HUDEP-2 (cell line): ENCODE measurements around the gene SLC9B2.
"Not testable (repeated sequence)": the region's sequence is repeated elsewhere in the genome, so short reads cannot be mapped to it uniquely, and the experiment has no call there.

Source experiments
- DNase-seq, 76 experiments: peaks; one replicate each; lab custom pipeline; 2025; ENCODE audit not compliant: unreplicated experiment in 76 of 76; lab: John Stamatoyannopoulos, UW

Gene SLC9B2

GRCh38 chr4:103024996-103025395 is 51.6 kb downstream of the SLC9B2 start:
- no peak for DNase-seq

- DNase-seq = no peak
Measured at GRCh38 chr4:103021120-103021519, 55.4 kb downstream of the SLC9B2 start.

- peak; percentile 24 to 96 (median 92) for DNase-seq
Measured at GRCh38 chr4:103019308-103020124, 57.0 kb downstream of the SLC9B2 start, which contains the start of gene SLC9B1. Gene SLC9B1 (minus strand): TSS chr4:103019705. CDS start chr4:102991711, 27,994 bp downstream.

- DNase-seq = peak in 3 of 76 experiments; percentile 4 to 23 (median 13)
Measured at GRCh38 chr4:103018391-103019307, 57.9 kb downstream of the SLC9B2 start.

GRCh38 chr4:103012551-103012950 is 64.0 kb downstream of the SLC9B2 start:
- DNase-seq = peak in 15 of 76 experiments; percentile 2 to 71 (median 24)

- peak in 32 of 76 experiments; percentile 1 to 87 (median 63) for DNase-seq
Measured at GRCh38 chr4:103012060-103012459, 64.5 kb downstream of the SLC9B2 start.

- peak; percentile 9 to 98 (median 85) for DNase-seq
Measured at GRCh38 chr4:103011378-103012025, 65.1 kb downstream of the SLC9B2 start.

- peak in 1 of 76 experiments; percentile 13 for DNase-seq
Measured at GRCh38 chr4:103010804-103011203, 65.8 kb downstream of the SLC9B2 start.

- DNase-seq = peak in 37 of 76 experiments; percentile 1 to 76 (median 45)
Measured at GRCh38 chr4:103008875-103009729, 67.5 kb downstream of the SLC9B2 start.

- DNase-seq = peak in 2 of 76 experiments; percentile 6 to 11
Measured at GRCh38 chr4:103002551-103002950, 74.0 kb downstream of the SLC9B2 start.

- DNase-seq = no peak
Measured at GRCh38 chr4:102994803-102995202, 81.8 kb downstream of the SLC9B2 start.

GRCh38 chr4:102993985-102994384 is 82.6 kb downstream of the SLC9B2 start:
- DNase-seq = not testable (repeated sequence)

- no peak for DNase-seq
Measured at GRCh38 chr4:102988429-102989020, 88.0 kb downstream of the SLC9B2 start.

GRCh38 chr4:102981005-102981404 is 95.6 kb downstream of the SLC9B2 start:
- no peak for DNase-seq
